Panc1 (cell line): Measurements from ENCODE around the gene SSPN. TPM values are rescaled to one million over a fixed set of nuclear protein-coding genes. Genes with fewer than 3 reads are reported as not detected.
A peak's percentile ranks its signal among the peaks of the same experiment; 100 is the strongest.

Experiments used
- ATAC-seq: fragments of 200-7000 bp; cut with Tn5 transposase; 2 replicates; pipeline ENCODE4 v1.9.1; 2020; ENCODE audit warnings: mild to moderate bottlenecking, moderate library complexity
- BruUV-seq: library from RNA; stranded (reverse); fragments of 400-500 nt; replicated peaks from 2 replicates; lab custom pipeline; 2021; lab: Mats Ljungman, UMichigan
- CTCF ChIA-PET: fragments of 300-600 bp; sonication (Branson Sonifier 250); formaldehyde crosslinking; loops from one replicate; lab custom pipeline; 2022; ENCODE audit warnings: antibody characterized with exemption; lab: Charles Lee
- POLR2A ChIA-PET: fragments of 300-600 bp; sonication (Branson Sonifier 250); formaldehyde crosslinking; loops from one replicate; lab custom pipeline; 2022; ENCODE audit warnings: antibody characterized with exemption; lab: Charles Lee
- DNase-seq: peaks from one replicate; pipeline ENCODE4 v3.0.0-alpha.2; 2010; ENCODE audit warnings: low read depth, low spot score
- H3K27ac ChIP-seq: 2 replicates; pipeline ENCODE4 v1.5.1; 2011; ENCODE audit warnings: mild to moderate bottlenecking, low read length, inconsistent platforms
- H3K27me3 ChIP-seq: fragments of 200-500 bp; sonication (Bioruptor generic); 2 replicates; pipeline ENCODE4 v1.6.0; 2014; ENCODE audit warnings: low read length, inconsistent platforms; ENCODE audit not compliant: control insufficient read depth, insufficient read depth
- H3K36me3 ChIP-seq: fragments of 200-500 bp; sonication (Bioruptor generic); 2 replicates; pipeline ENCODE4 v1.5.1; 2014; ENCODE audit warnings: inconsistent platforms, mild to moderate bottlenecking, low read length, moderate library complexity; ENCODE audit not compliant: control insufficient read depth, insufficient read depth
- H3K4me1 ChIP-seq: 2 replicates; pipeline ENCODE4 v1.5.1; 2011; ENCODE audit warnings: inconsistent platforms, mild to moderate bottlenecking, low read length, moderate library complexity; ENCODE audit not compliant: control insufficient read depth, insufficient read depth
- H3K4me3 ChIP-seq, 2 experiments: 2 replicates each; pipeline ENCODE4 v1.5.1; 2011 to 2012; ENCODE audit warnings: low read depth in 2 of 2, low read length in 2 of 2, mild to moderate bottlenecking in 2 of 2, inconsistent platforms in 1 of 2, moderate library complexity in 1 of 2
- H3K9me3 ChIP-seq: fragments of 200-500 bp; sonication (Bioruptor generic); 2 replicates; pipeline ENCODE4 v1.5.1; 2014; ENCODE audit warnings: low read depth, mild to moderate bottlenecking, inconsistent platforms, low read length, moderate library complexity; ENCODE audit not compliant: control insufficient read depth, insufficient read depth
- POLR2AphosphoS5 ChIP-seq: IDR thresholded peaks from 2 replicates; pipeline ENCODE4 v1.6.1; 2012; ENCODE audit warnings: mild to moderate bottlenecking, low read depth, low read length, moderate library complexity
- SIN3A ChIP-seq: IDR thresholded peaks from 2 replicates; pipeline ENCODE4 v1.6.1; 2012; ENCODE audit warnings: low read depth, mild to moderate bottlenecking, low read length, moderate library complexity, borderline replicate concordance; ENCODE audit not compliant: insufficient read depth
- TCF7L2 ChIP-seq: IDR thresholded peaks from 2 replicates; pipeline ENCODE4 v1.6.1; 2011; ENCODE audit warnings: mild to moderate bottlenecking, low read depth, low read length, inconsistent platforms
- in situ Hi-C: cut with HindIII; loops from 2 replicates; pipeline ENCODE4 v1.10.0; 2016; ENCODE audit warnings: low sequenced_read_pairs, low pct_unique_long_range_greater_than_20kb
- intact Hi-C: fragments of 100-400 bp; cut with micrococcal nuclease; formaldehyde crosslinking; loops from one replicate; pipeline ENCODE4 v1.10.0; 2022; ENCODE audit not compliant: unreplicated experiment
- total RNA-seq: library from RNA; stranded (reverse); gene quantifications from one replicate; pipeline ENCODE4 v1.2.1, GENCODE V29; 2021; ENCODE audit not compliant: unreplicated experiment
- TF ChIP-seq, protein P1 (sequence below): fragments of 450-650 bp; IDR thresholded peaks from 2 replicates; pipeline ENCODE4 v1.5.1; 2017; ENCODE audit warnings: mild to moderate bottlenecking
- TF ChIP-seq, protein P2 (sequence below), 2 experiments: IDR thresholded peaks; 2 replicates each; pipeline ENCODE4 v1.6.1; 2011 to 2012; ENCODE audit warnings: low read depth in 2 of 2, control low read depth in 1 of 2, low read length in 1 of 2, mild to moderate bottlenecking in 1 of 2, moderate library complexity in 1 of 2; ENCODE audit not compliant: insufficient read depth in 1 of 2

SSPN gene
- total RNA-seq, 1 experiment from 2014 or later, result 23.4 TPM

DNA sequence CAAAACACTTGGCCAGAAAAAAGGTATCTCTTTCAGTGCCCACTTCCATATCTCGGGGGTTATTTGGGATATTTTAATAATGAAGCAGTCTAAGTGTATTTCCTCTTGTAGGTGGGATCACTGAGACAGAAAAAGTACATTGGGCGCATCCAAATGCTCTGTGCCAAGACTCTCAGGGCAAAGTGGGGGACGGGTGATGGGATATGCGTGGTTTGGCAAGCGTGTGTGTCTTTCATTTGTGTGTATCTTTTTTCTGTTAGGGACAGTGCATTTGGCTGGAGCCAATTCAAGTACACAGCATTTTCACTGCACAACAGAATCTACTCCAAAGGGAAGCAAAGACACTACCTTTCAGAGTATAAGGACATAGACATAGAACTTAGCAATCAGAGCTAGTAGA lies 29.3 kb downstream of the SSPN start:
- intact Hi-C loops (no loop called here), in situ Hi-C loops (no loop called here)
- Histone ChIP-seq H3K9me3 (no peaks in the 10 kb centered on the region), H3K4me1 (peaks cover 17% of the 10 kb centered on the region), H3K36me3 (no peaks in the 10 kb centered on the region), H3K4me3 (no peak overlapping the region), H3K27me3 (peaks cover 5% of the 10 kb centered on the region; the same call in 1 of the 2 replicates), H3K27ac (peak overlapping the region; percentile 13; the same call in 1 of the 2 replicates)
- ATAC-seq (no peak), DNase-seq (no peak)
- ChIA-PET CTCF (no interaction called here), POLR2A (no interaction called here)
- no peak for TF ChIP-seq SIN3A
- no peak for TF ChIP-seq TCF7L2
- TF ChIP-seq, protein P1, sequence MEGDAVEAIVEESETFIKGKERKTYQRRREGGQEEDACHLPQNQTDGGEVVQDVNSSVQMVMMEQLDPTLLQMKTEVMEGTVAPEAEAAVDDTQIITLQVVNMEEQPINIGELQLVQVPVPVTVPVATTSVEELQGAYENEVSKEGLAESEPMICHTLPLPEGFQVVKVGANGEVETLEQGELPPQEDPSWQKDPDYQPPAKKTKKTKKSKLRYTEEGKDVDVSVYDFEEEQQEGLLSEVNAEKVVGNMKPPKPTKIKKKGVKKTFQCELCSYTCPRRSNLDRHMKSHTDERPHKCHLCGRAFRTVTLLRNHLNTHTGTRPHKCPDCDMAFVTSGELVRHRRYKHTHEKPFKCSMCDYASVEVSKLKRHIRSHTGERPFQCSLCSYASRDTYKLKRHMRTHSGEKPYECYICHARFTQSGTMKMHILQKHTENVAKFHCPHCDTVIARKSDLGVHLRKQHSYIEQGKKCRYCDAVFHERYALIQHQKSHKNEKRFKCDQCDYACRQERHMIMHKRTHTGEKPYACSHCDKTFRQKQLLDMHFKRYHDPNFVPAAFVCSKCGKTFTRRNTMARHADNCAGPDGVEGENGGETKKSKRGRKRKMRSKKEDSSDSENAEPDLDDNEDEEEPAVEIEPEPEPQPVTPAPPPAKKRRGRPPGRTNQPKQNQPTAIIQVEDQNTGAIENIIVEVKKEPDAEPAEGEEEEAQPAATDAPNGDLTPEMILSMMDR, result no peak
- no peak for TF ChIP-seq POLR2AphosphoS5
- TF ChIP-seq, protein P2, sequence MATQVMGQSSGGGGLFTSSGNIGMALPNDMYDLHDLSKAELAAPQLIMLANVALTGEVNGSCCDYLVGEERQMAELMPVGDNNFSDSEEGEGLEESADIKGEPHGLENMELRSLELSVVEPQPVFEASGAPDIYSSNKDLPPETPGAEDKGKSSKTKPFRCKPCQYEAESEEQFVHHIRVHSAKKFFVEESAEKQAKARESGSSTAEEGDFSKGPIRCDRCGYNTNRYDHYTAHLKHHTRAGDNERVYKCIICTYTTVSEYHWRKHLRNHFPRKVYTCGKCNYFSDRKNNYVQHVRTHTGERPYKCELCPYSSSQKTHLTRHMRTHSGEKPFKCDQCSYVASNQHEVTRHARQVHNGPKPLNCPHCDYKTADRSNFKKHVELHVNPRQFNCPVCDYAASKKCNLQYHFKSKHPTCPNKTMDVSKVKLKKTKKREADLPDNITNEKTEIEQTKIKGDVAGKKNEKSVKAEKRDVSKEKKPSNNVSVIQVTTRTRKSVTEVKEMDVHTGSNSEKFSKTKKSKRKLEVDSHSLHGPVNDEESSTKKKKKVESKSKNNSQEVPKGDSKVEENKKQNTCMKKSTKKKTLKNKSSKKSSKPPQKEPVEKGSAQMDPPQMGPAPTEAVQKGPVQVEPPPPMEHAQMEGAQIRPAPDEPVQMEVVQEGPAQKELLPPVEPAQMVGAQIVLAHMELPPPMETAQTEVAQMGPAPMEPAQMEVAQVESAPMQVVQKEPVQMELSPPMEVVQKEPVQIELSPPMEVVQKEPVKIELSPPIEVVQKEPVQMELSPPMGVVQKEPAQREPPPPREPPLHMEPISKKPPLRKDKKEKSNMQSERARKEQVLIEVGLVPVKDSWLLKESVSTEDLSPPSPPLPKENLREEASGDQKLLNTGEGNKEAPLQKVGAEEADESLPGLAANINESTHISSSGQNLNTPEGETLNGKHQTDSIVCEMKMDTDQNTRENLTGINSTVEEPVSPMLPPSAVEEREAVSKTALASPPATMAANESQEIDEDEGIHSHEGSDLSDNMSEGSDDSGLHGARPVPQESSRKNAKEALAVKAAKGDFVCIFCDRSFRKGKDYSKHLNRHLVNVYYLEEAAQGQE (IDR thresholded peaks at IDR 0.05; ENCODE audit: insufficient read depth in 1 of 2, low read depth in 2 of 2, low read length in 1 of 2), result no peak
- BruUV-seq, result no TSS peak

DNA sequence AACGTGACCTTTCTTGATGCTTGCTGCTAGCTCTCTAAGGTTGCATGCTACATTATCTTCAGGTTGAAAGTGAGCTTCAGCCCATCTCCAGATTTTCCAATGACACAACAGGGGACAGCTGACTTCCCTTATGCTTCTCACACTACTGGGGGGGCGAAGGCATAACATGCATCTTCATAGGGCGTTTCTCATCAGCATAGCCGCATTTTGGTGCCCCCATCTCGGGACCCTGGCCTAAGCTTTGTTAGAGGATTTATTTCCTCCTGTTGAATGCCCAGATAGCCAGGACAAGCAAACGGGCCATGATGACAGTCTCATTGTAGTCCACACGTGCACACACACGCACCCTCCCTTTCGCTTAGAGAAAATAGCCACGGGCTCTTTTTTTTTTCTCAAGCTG lies 30.7 kb downstream of the SSPN start:
- Histone ChIP-seq H3K36me3 (no peaks in the 10 kb centered on the region), H3K4me3 (peak overlapping the region; percentile 40 to 66), H3K27me3 (peaks cover 5% of the 10 kb centered on the region; the same call in 1 of the 2 replicates), H3K4me1 (peaks cover 17% of the 10 kb centered on the region), H3K27ac (peak overlapping the region; percentile 77), H3K9me3 (no peaks in the 10 kb centered on the region)
- ATAC-seq, result peak; percentile 58
- BruUV-seq, result no TSS peak
- POLR2A ChIA-PET, result interaction anchor here (0.6 to 0.7 kb wide), 3 partner anchors 27 to 427 kb away, joined by 3 to 4 read pairs (median 3); no protein-coding TSS in a partner anchor
- CTCF ChIA-PET, result interaction anchor here (0.7 kb wide), 2 partner anchors 48 to 426 kb away, joined by 3 to 5 read pairs; no protein-coding TSS in a partner anchor
- in situ Hi-C loops, result no loop called here
- DNase-seq, result no peak
- TF ChIP-seq, protein P2 (IDR thresholded peaks at IDR 0.05; ENCODE audit: insufficient read depth in 1 of 2, low read depth in 2 of 2, low read length in 1 of 2), result no peak
- TF ChIP-seq, protein P1, result no peak
- TF ChIP-seq TCF7L2 (no peak), SIN3A (no peak), POLR2AphosphoS5 (no peak)
- intact Hi-C loops, result no loop called here
